ENCODE measurements around the gene GNAT3. TPM values are rescaled to one million over a fixed set of nuclear protein-coding genes. Genes with fewer than 3 reads are reported as not detected.

Gene GNAT3
- total and polyA plus RNA-seq, 3 donors from 2014 or later: 0.38 TPM; not detected in 2

DNA sequence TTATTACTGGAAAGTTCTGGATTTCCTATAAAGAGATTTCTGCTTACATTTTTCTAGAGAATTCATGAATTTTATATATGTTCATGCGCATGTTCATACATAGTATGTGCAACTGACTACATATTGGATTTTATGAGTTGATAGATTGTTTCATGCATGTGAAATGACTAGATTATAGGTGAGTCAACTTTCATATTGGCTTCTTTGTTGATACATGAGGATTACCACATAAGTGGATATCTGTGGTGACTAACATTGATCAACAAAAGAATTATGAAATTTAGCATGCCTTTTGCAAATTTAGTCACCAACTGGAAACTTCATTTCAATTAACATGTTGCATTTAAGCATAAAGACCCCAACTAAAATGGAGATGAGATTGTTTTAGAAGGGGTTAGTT is 99.0 kb downstream of the GNAT3 start:
- no peak overlapping the region for H3K27ac ChIP-seq
- TF ChIP-seq, protein P1, sequence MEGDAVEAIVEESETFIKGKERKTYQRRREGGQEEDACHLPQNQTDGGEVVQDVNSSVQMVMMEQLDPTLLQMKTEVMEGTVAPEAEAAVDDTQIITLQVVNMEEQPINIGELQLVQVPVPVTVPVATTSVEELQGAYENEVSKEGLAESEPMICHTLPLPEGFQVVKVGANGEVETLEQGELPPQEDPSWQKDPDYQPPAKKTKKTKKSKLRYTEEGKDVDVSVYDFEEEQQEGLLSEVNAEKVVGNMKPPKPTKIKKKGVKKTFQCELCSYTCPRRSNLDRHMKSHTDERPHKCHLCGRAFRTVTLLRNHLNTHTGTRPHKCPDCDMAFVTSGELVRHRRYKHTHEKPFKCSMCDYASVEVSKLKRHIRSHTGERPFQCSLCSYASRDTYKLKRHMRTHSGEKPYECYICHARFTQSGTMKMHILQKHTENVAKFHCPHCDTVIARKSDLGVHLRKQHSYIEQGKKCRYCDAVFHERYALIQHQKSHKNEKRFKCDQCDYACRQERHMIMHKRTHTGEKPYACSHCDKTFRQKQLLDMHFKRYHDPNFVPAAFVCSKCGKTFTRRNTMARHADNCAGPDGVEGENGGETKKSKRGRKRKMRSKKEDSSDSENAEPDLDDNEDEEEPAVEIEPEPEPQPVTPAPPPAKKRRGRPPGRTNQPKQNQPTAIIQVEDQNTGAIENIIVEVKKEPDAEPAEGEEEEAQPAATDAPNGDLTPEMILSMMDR (IDR thresholded peaks at IDR 0.05): no peak
- no peak for TF ChIP-seq POLR2A (IDR thresholded peaks at IDR 0.05)
- no peaks in the 10 kb centered on the region for H3K4me1 ChIP-seq
- no peaks in the 10 kb centered on the region for H3K9me3 ChIP-seq
- intact Hi-C loops (cut with DNase I; ENCODE audit: low total_unique reads): no loop called here
- H3K27me3 ChIP-seq: no peaks in the 10 kb centered on the region
- 93 to 100% methylated on average over 1 of the region's 1 CpG for WGBS, 2 donors
- no peaks in the 10 kb centered on the region for H3K36me3 ChIP-seq (ENCODE audit: low read depth, missing control alignments)
- H3K4me3 ChIP-seq: no peak overlapping the region
- DNase-seq: no peak

DNA sequence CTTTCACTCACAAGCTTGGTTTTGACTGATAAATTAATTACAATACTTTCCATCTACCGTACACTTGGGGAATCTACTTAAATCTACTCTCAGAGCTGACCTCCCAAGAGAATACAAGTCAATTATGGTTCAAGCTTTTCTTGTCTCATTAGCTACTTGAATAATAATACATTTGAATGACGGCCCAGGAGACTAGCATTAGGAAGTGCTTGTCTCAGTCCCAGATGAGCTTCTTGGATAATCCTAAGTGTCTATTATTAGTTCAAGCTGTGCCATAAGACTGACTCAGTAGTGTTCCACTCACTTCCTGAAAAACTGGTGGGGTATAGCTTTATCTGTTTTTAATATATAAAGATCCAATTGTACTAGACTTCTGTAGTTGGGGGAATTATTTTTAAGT is 100.2 kb downstream of the GNAT3 start:
- no peak for DNase-seq
- no peaks in the 10 kb centered on the region for H3K4me1 ChIP-seq
- no peaks in the 10 kb centered on the region for H3K27me3 ChIP-seq
- no peak for TF ChIP-seq POLR2A (IDR thresholded peaks at IDR 0.05)
- TF ChIP-seq, protein P1 (IDR thresholded peaks at IDR 0.05): no peak
- no peak overlapping the region for H3K4me3 ChIP-seq
- no peaks in the 10 kb centered on the region for H3K36me3 ChIP-seq (ENCODE audit: low read depth, missing control alignments)
- WGBS, 2 donors: 65 to 75% methylated on average over 2 of the region's 2 CpGs
- H3K27ac ChIP-seq: no peak overlapping the region
- intact Hi-C loops (cut with DNase I; ENCODE audit: low total_unique reads): no loop called here
- no peaks in the 10 kb centered on the region for H3K9me3 ChIP-seq

DNA sequence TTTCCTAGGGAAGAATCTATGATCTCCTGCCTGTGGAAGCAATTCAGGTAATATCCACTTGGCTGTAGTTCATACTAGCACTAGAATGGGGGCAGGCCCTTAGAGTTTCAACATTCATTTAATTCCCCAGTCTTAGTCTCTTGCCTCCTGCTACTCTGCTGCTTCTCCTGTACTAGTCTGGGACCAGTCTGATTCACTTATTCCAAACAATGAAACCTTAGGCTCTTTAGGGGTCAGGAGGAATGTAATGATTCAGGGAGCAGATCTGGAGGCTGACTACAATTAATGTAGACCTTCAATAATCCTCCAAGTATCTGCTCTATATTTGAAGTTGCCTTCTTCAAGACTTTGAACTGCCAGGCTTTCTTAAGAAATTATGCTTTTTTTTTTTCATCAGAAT is 101.8 kb downstream of the GNAT3 start:
- Histone ChIP-seq H3K4me1 (no peaks in the 10 kb centered on the region), H3K36me3 (ENCODE audit: low read depth, missing control alignments) (no peaks in the 10 kb centered on the region), H3K4me3 (no peak overlapping the region), H3K9me3 (no peaks in the 10 kb centered on the region), H3K27me3 (no peaks in the 10 kb centered on the region), H3K27ac (no peak overlapping the region)
- no peak for DNase-seq
- intact Hi-C loops (cut with DNase I; ENCODE audit: low total_unique reads): no loop called here
- no peak for TF ChIP-seq POLR2A (IDR thresholded peaks at IDR 0.05)
- TF ChIP-seq, protein P1 (IDR thresholded peaks at IDR 0.05): no peak

Other genes with a start within 250 kb of the GNAT3 start
- gene CD36, start 126.6 kb upstream of the GNAT3 start, total RNA-seq: 10 to 100 TPM in 1 of 2 donors, 1 to 10 TPM in 1; 5.6 to 19.8 TPM
- 12.8 TPM for gene CD36, start 126.6 kb upstream of the GNAT3 start, polyA plus RNA-seq (ENCODE audit: insufficient read depth, low read depth, low replicate concordance)